Measurements from ENCODE around the gene SCAMP4.
A peak's percentile ranks its signal among the peaks of the same experiment; 100 is the strongest.
"Not testable (repeated sequence)": the region's sequence is repeated elsewhere in the genome, so short reads cannot be mapped to it uniquely, and the experiment has no call there.

The SCAMP4 gene

DNA sequence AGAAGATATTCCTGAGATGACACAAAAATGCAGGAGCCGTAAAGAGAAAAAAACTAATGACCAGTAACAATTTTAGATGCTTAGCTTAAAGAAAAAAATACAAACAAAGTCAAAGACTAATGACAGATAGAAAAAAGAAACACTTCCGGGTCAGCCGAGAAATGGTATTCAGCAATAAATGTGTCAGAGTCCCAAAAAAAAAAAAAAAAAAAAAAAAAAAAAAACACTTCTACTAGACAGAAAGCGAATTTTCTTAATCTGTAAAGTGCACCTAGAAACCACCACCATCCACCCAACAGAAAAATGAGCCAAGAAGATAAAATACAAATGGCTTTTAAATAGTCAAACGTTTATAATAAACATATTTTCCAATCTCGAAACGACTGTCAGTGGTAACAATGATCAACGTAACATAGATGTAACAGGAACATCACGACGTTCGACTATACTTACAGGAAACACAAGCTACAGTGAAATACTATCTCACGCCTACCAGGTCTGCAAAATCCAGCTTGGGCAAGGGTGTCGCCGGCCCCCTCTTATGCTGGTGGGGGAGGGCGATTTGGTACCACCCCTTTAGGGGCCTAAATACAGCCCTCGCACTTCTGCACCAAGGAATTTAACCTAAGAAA lies 30.5 kb upstream of the SCAMP4 start:
- Histone ChIP-seq H3K27me3 (ENCODE audit: control insufficient read depth in 3 of 3, insufficient read depth in 3 of 3, low read depth in 1 of 3, low read length in 3 of 3) (no peaks in the 10 kb centered on the region), H3K14ac (ENCODE audit: low read length) (no peak overlapping the region), H4K8ac (ENCODE audit: low read depth, low read length) (no peak overlapping the region), H3K9ac (ENCODE audit: low read depth, low read length, poor library complexity) (no peak overlapping the region), H2BK15ac (ENCODE audit: low read length) (no peak overlapping the region), H3K23ac (ENCODE audit: low read depth, low read length, poor library complexity) (no peak overlapping the region), H4K91ac (ENCODE audit: low read depth, low read length, poor library complexity) (no peak overlapping the region), H2AK5ac (ENCODE audit: low read depth, low read length) (no peak overlapping the region), H3K9me3 (replicated peaks in 1 of 2; ENCODE audit: control insufficient read depth in 2 of 2, insufficient read depth in 1 of 2, low read depth in 1 of 2, low read length in 2 of 2) (peaks cover 0 to 2% of the 10 kb centered on the region in 2 donors), H2BK120ac (ENCODE audit: low read depth, low read length) (no peak overlapping the region), H3K4me3 (ENCODE audit: low read length in 2 of 2) (peak overlapping the region in 1 of 2 donors; percentile 93), H3K18ac (ENCODE audit: low read length) (no peak overlapping the region), H3K27ac (replicated peaks; ENCODE audit: low read length) (no peak overlapping the region), H2BK12ac (ENCODE audit: low read length) (no peak overlapping the region), H3K36me3 (replicated peaks in 1 of 2; ENCODE audit: control insufficient read depth in 2 of 2, insufficient read depth in 2 of 2, low read length in 2 of 2) (peaks cover 3 to 24% of the 10 kb centered on the region in 2 donors), H3K79me1 (ENCODE audit: low read depth, low read length) (peaks cover 19% of the 10 kb centered on the region), H2AFZ (ENCODE audit: low read length) (no peak overlapping the region), H3K4me1 (ENCODE audit: control insufficient read depth in 2 of 2, insufficient read depth in 1 of 2, low read depth in 1 of 2, low read length in 2 of 2) (peaks cover 8 to 22% of the 10 kb centered on the region in 2 donors), H3K4ac (ENCODE audit: low read length) (no peak overlapping the region), H2BK5ac (ENCODE audit: low read length) (no peak overlapping the region), H3K4me2 (ENCODE audit: insufficient read depth, low read length, poor library complexity, severe bottlenecking) (no peak overlapping the region)
- WGBS, 2 donors (ENCODE audit: extremely low coverage in 2 of 2, insufficient read length in 2 of 2, insufficient replicate concordance in 1 of 2): no CpG with 5 or more reads among the region's 16 CpGs
- DNase-seq (ENCODE audit: low spot score): no peak

DNA sequence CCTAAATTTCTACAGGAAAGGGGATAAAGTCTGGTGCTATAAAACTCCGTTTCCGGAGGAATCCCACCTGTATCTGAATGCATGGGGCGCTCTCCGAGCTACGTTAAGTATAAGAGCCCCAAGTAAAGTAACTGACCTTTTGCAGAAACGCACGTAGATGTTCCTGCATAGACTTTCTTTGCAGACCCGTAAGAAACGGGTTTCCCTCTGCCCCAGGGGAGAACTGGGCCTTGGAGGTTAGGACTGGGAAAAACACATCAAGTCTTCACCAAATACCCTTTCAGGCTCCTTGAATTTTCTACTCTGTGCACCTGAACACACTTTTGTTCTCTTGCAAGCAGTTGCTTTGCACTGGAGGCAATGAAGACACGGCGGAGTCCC lies 29.9 kb upstream of the SCAMP4 start:
- H3K4me3 ChIP-seq (ENCODE audit: low read length in 2 of 2): peak overlapping the region; percentile 93 to 94
- peak overlapping the region; percentile 97 for H2AFZ ChIP-seq (ENCODE audit: low read length)
- H3K23ac ChIP-seq (ENCODE audit: low read depth, low read length, poor library complexity): peak overlapping the region; percentile 99
- H2BK12ac ChIP-seq (ENCODE audit: low read length): peak overlapping the region; percentile 4
- H3K4me1 ChIP-seq (ENCODE audit: control insufficient read depth in 2 of 2, insufficient read depth in 1 of 2, low read depth in 1 of 2, low read length in 2 of 2): peaks cover 8 to 22% of the 10 kb centered on the region in 2 donors
- H3K36me3 ChIP-seq (replicated peaks in 1 of 2; ENCODE audit: control insufficient read depth in 2 of 2, insufficient read depth in 2 of 2, low read length in 2 of 2): peaks cover 2 to 28% of the 10 kb centered on the region in 2 donors
- H2AK5ac ChIP-seq (ENCODE audit: low read depth, low read length); H4K91ac ChIP-seq (ENCODE audit: low read depth, low read length, poor library complexity); DNase-seq (ENCODE audit: low spot score); H3K9me3 ChIP-seq (replicated peaks in 1 of 2; ENCODE audit: control insufficient read depth in 2 of 2, insufficient read depth in 1 of 2, low read depth in 1 of 2, low read length in 2 of 2); H2BK5ac ChIP-seq (ENCODE audit: low read length); H2BK15ac ChIP-seq (ENCODE audit: low read length); H3K4ac ChIP-seq (ENCODE audit: low read length); H4K8ac ChIP-seq (ENCODE audit: low read depth, low read length); H3K27ac ChIP-seq (replicated peaks; ENCODE audit: low read length); H2BK120ac ChIP-seq (ENCODE audit: low read depth, low read length); H3K27me3 ChIP-seq (ENCODE audit: control insufficient read depth in 3 of 3, insufficient read depth in 3 of 3, low read depth in 1 of 3, low read length in 3 of 3): not testable (repeated sequence)
- peak overlapping the region; percentile 94 for H3K4me2 ChIP-seq (ENCODE audit: insufficient read depth, low read length, poor library complexity, severe bottlenecking)
- no CpG with 5 or more reads among the region's 11 CpGs for WGBS, 2 donors (ENCODE audit: extremely low coverage in 2 of 2, insufficient read length in 2 of 2, insufficient replicate concordance in 1 of 2)
- H3K79me1 ChIP-seq (ENCODE audit: low read depth, low read length): peaks cover 17% of the 10 kb centered on the region
- H3K18ac ChIP-seq (ENCODE audit: low read length): peak overlapping the region; percentile 44
- H3K14ac ChIP-seq (ENCODE audit: low read length): peak overlapping the region; percentile 85
- H3K9ac ChIP-seq (ENCODE audit: low read depth, low read length, poor library complexity): peak overlapping the region; percentile 95

DNA sequence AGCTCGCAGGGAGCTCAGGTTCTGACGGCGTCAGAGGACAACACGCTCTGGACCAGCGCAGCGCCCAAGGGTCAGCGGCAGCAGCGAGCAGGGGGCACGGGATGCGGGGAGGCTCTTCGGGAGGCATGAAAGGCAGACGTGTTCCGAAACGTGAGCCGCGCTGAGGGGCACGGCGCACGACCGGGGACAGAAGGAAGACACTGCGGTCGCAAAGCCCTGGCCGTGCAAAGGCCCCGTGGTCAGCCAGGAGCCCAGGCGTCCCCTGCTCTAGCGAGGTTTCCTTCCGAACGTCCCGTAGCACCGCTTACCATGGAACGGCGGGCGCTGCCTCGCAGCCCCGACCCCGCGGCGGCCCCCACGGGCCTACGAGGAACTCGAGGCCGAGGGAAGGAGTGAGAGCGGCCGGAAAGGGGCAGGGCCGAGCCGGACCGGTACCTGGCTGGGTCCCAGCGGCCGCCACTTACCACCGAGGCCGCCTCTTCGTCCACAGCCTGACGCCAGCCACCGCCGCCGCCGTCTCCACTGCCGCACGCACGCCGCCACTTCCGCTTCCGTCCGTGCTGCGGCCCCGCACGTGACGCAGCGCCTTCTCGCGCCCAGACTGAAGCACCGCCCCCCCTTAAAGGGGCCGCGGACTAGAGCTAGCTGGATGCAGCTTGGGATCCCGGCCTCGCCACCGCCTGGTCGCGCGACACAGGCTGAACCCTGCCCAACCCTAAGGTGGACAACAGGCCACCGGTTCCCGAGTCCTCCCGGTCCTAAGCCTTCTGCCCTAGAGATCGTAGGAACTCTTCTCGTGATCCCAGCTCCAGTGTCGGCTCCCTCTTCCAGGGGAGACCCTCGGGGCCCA lies 29.3 kb upstream of the SCAMP4 start:
- Histone ChIP-seq H2AK5ac (ENCODE audit: low read depth, low read length) (peak overlapping the region; percentile 95), H2BK5ac (ENCODE audit: low read length) (peak overlapping the region; percentile 98), H3K18ac (ENCODE audit: low read length) (peak overlapping the region; percentile 98), H2BK15ac (ENCODE audit: low read length) (peak overlapping the region; percentile 97), H3K4me2 (ENCODE audit: insufficient read depth, low read length, poor library complexity, severe bottlenecking) (peak overlapping the region; percentile 94), H4K91ac (ENCODE audit: low read depth, low read length, poor library complexity) (no peak overlapping the region), H3K14ac (ENCODE audit: low read length) (peak overlapping the region; percentile 99), H3K36me3 (replicated peaks in 1 of 2; ENCODE audit: control insufficient read depth in 2 of 2, insufficient read depth in 2 of 2, low read length in 2 of 2) (peaks cover 0 to 27% of the 10 kb centered on the region in 2 donors), H3K4me3 (ENCODE audit: low read length in 2 of 2) (peak overlapping the region; percentile 93 to 94), H3K9ac (ENCODE audit: low read depth, low read length, poor library complexity) (peak overlapping the region; percentile 95), H3K27me3 (ENCODE audit: control insufficient read depth in 3 of 3, insufficient read depth in 3 of 3, low read depth in 1 of 3, low read length in 3 of 3) (no peaks in the 10 kb centered on the region), H2BK120ac (ENCODE audit: low read depth, low read length) (peak overlapping the region; percentile 94), H4K8ac (ENCODE audit: low read depth, low read length) (peak overlapping the region; percentile 72), H3K23ac (ENCODE audit: low read depth, low read length, poor library complexity) (peak overlapping the region; percentile 99), H3K27ac (replicated peaks; ENCODE audit: low read length) (peak overlapping the region; percentile 72), H3K9me3 (replicated peaks in 1 of 2; ENCODE audit: control insufficient read depth in 2 of 2, insufficient read depth in 1 of 2, low read depth in 1 of 2, low read length in 2 of 2) (peaks cover 0 to 2% of the 10 kb centered on the region in 2 donors), H3K79me1 (ENCODE audit: low read depth, low read length) (peaks cover 15% of the 10 kb centered on the region), H3K4ac (ENCODE audit: low read length) (peak overlapping the region; percentile 97), H2BK12ac (ENCODE audit: low read length) (peak overlapping the region; percentile 4), H2AFZ (ENCODE audit: low read length) (peak overlapping the region; percentile 97), H3K4me1 (ENCODE audit: control insufficient read depth in 2 of 2, insufficient read depth in 1 of 2, low read depth in 1 of 2, low read length in 2 of 2) (peaks cover 8 to 22% of the 10 kb centered on the region in 2 donors)
- peak; percentile 85 for DNase-seq (ENCODE audit: low spot score)
- no CpG with 5 or more reads among the region's 87 CpGs for WGBS, 2 donors (ENCODE audit: extremely low coverage in 2 of 2, insufficient read length in 2 of 2, insufficient replicate concordance in 1 of 2)

Data from neuronal stem cell (in vitro differentiated cells).